ENCODE data around the gene SECTM1.
A peak's percentile ranks its signal among the peaks of the same experiment; 100 is the strongest.

Gene SECTM1

GRCh38 chr17:82273327-82274133 lies 60.0 kb downstream of the SECTM1 start, which contains the start of gene CSNK1D:
CSNK1D (minus strand) TSS chr17:82273700; CDS start chr17:82273381, 319 bp downstream.
- DNase-seq (ENCODE audit: low read depth): no peak
- TF ChIP-seq, protein P1, sequence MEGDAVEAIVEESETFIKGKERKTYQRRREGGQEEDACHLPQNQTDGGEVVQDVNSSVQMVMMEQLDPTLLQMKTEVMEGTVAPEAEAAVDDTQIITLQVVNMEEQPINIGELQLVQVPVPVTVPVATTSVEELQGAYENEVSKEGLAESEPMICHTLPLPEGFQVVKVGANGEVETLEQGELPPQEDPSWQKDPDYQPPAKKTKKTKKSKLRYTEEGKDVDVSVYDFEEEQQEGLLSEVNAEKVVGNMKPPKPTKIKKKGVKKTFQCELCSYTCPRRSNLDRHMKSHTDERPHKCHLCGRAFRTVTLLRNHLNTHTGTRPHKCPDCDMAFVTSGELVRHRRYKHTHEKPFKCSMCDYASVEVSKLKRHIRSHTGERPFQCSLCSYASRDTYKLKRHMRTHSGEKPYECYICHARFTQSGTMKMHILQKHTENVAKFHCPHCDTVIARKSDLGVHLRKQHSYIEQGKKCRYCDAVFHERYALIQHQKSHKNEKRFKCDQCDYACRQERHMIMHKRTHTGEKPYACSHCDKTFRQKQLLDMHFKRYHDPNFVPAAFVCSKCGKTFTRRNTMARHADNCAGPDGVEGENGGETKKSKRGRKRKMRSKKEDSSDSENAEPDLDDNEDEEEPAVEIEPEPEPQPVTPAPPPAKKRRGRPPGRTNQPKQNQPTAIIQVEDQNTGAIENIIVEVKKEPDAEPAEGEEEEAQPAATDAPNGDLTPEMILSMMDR (IDR thresholded peaks at IDR 0.05; ENCODE audit: control insufficient read depth, insufficient read depth, low read depth, low read length, missing control alignments): no peak
- H3K4me3 ChIP-seq (ENCODE audit: control insufficient read depth, low read depth, low read length): peak within 1 kb of the TSS; percentile 77

DNA sequence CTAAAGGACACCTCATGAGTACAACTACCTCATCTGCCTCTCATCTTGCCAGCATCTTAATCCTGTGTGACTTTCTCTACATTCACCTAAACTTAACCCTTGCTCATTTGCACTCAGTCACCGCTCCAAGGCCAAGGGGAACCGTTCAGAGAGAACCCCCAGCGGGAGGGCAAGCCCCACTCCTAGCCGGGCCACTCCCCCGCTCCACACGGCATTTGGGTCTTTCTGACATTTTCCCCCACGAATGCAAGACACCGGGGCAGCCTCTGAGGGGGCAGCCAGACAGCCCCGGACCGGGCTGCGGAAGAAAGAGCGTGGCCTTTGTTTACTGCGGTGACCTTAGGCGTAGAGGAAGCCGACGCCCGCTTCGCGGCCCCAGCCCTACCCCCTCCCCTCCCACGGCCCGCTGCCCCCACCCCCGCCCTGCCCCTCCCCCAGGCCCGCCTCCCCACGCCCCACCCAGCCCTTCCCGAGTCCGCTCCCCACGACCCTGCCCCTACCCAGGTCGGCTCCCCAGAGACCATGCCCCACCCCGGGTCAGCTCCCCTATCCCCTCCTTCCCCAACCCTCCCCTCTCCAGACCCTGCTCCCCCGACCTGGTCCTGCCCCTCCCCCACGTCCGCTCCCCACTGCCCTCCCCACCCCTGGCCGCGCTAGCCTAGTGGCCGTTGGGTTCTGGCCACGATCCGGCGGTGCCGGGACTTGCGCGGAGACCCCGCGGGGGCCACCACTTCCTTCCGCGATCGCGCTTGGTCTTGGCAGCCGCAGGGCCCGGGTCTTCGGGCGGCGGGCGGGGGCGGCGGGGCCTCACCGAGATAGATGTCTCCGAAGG lies 60.9 kb downstream of the SECTM1 start:
- peak overlapping the region; percentile 77 for H3K4me3 ChIP-seq (ENCODE audit: control insufficient read depth, low read depth, low read length)
- DNase-seq (ENCODE audit: low read depth): no peak
- TF ChIP-seq, protein P1 (IDR thresholded peaks at IDR 0.05; ENCODE audit: control insufficient read depth, insufficient read depth, low read depth, low read length, missing control alignments): no peak

DNA sequence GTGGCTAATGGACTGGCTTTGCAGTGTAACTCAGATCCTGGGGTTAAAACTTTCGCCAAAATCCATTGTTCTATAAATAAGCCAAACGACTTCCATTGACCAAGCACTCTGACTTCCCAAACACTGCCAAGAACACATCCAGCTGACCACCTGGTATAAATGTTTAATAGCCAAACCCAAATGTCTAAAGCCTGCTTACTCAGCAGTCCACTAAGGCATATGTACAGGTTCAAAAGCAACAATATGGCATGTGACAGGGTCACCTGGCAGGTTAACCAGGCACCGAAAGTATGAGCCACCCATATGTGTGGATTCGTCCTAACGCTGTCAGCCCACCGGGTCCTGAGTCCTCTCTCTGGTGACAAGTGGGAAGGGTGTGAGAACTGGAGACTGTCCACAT lies 62.2 kb downstream of the SECTM1 start:
- no peak overlapping the region for H3K4me3 ChIP-seq (ENCODE audit: control insufficient read depth, low read depth, low read length)
- DNase-seq (ENCODE audit: low read depth): no peak
- TF ChIP-seq, protein P1 (IDR thresholded peaks at IDR 0.05; ENCODE audit: control insufficient read depth, insufficient read depth, low read depth, low read length, missing control alignments): no peak

Measured in AG09309 (cell line).